Fibroblast of lung (primary cell): Measurements from ENCODE around the gene IGSF9B. TPM values are rescaled to one million over a fixed set of nuclear protein-coding genes. Genes with fewer than 3 reads are reported as not detected.

Experiments
- DNase-seq, 2 donors: peaks; one replicate each; pipeline versions ENCODE4 v3.0.0 to v3.0.0-alpha.2; 2010; ENCODE audit warnings: low read depth in 2 of 2
- H2AFZ ChIP-seq: 2 replicates; pipeline ENCODE4 v1.5.1; 2012; ENCODE audit warnings: low read length, control low read depth, inconsistent platforms
- H3K27ac ChIP-seq: 2 replicates; pipeline ENCODE4 v1.5.1; 2011; ENCODE audit warnings: low read length, control low read depth; ENCODE audit not compliant: insufficient read depth
- H3K27me3 ChIP-seq: 2 replicates; pipeline ENCODE4 v1.5.1; 2011; ENCODE audit warnings: mild to moderate bottlenecking, low read length; ENCODE audit not compliant: control insufficient read depth, insufficient read depth
- H3K36me3 ChIP-seq: 2 replicates; pipeline ENCODE4 v1.5.1; 2011; ENCODE audit warnings: low read length; ENCODE audit not compliant: control insufficient read depth, insufficient read depth
- H3K4me1 ChIP-seq: 2 replicates; pipeline ENCODE4 v1.5.1; 2011; ENCODE audit warnings: low read length; ENCODE audit not compliant: control insufficient read depth, insufficient read depth; ENCODE audit errors: extremely low read depth
- H3K4me2 ChIP-seq: 2 replicates; pipeline ENCODE4 v1.5.1; 2011; ENCODE audit warnings: low read length, control low read depth; ENCODE audit not compliant: insufficient read depth; ENCODE audit errors: extremely low read depth
- H3K4me3 ChIP-seq, 4 experiments: fragments of 200-600 bp in 1 of 4; sonication (generic) in 1 of 4; replicated peaks in 1 of 4; 2 replicates each; pipeline ENCODE4 v1.5.1; 2011 to 2016; ENCODE audit warnings: low read length in 4 of 4, low read depth in 3 of 4, mild to moderate bottlenecking in 3 of 4, control low read depth in 2 of 4, inconsistent platforms in 1 of 4, mixed read lengths in 1 of 4; ENCODE audit not compliant: insufficient read depth in 1 of 4; ENCODE audit errors: control extremely low read depth in 1 of 4
- H3K79me2 ChIP-seq: 2 replicates; pipeline ENCODE4 v1.5.1; 2012; ENCODE audit warnings: mild to moderate bottlenecking, low read length, inconsistent platforms; ENCODE audit not compliant: control insufficient read depth, insufficient read depth
- H3K9ac ChIP-seq: 2 replicates; pipeline ENCODE4 v1.5.1; 2011; ENCODE audit warnings: mild to moderate bottlenecking, low read length, control low read depth; ENCODE audit not compliant: insufficient read depth
- H3K9me3 ChIP-seq: 2 replicates; pipeline ENCODE4 v1.5.1; 2012; ENCODE audit warnings: low read depth, low read length; ENCODE audit not compliant: control insufficient read depth, insufficient read depth
- H4K20me1 ChIP-seq: 2 replicates; pipeline ENCODE4 v1.5.1; 2011; ENCODE audit warnings: low read length; ENCODE audit not compliant: control insufficient read depth, insufficient read depth; ENCODE audit errors: extremely low read depth
- EZH2 ChIP-seq: IDR thresholded peaks from 2 replicates; pipeline ENCODE4 v1.5.1; 2012; ENCODE audit warnings: low read length, control low read depth, mild to moderate bottlenecking; ENCODE audit errors: missing control alignments
- polyA plus RNA-seq, 2 donors: library from polyadenylated mRNA; depleted of rRNA in 1 of 2; stranded (reverse) in 1 of 2; unstranded in 1 of 2; fragments of >200 nt; gene quantifications; 2 replicates each; pipeline ENCODE4 v1.2.1, GENCODE V29; 2011 to 2012; ENCODE audit warnings: missing spikeins in 1 of 2
- total RNA-seq: library from RNA; depleted of rRNA; stranded (reverse); fragments of >200 nt; gene quantifications from 2 replicates; pipeline ENCODE4 v1.2.1, GENCODE V29; 2014
- TF ChIP-seq, protein P1 (sequence below), 2 donors: IDR thresholded peaks in 1 of 2; conservative IDR thresholded peaks in 1 of 2; 1 replicate in 1 of 2; 2 replicates in 1 of 2; pipeline ENCODE4 v1.5.1; 2011 to 2012; ENCODE audit warnings: low read length in 2 of 2, control low read depth in 1 of 2, inconsistent platforms in 1 of 2, low read depth in 1 of 2, mild to moderate bottlenecking in 1 of 2

The IGSF9B gene
- total and polyA plus RNA-seq, 2 donors (not counting 1 experiment from before 2014, with no cell fraction given) = under 0.01 TPM; not detected in 1

DNA sequence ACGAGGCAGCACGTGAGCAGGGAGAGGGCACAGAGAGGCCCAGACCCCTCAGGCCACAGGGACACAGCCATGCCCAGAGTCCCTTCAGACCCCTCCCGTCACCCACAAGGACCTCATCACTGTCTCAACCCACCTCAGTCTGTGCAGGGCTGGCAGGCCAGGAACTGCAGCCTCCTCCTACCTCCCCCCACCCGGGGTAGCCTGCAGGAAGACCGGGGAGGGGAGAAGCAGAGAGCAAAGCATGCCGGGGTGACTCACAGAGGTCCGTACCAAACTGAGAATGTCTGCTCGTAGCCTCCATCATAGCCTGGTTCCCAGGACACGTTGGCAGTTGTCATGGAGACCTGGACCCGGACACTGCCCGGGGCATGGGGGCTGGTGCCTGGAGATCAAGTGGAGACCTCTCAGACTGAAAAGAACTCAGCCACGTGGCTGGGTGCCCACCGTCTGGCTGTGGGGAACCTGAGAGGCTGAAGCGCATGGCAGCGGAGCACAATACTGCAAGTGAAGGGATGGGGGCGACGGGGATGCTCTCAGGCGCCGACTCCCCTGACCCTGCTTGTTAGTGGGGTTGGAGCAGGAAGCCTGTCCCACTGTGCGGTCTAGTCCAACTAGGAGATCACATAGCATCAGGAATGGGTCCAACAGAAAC is 27.2 kb downstream of the IGSF9B start:
- H3K79me2 ChIP-seq = no peaks in the 10 kb centered on the region
- H2AFZ ChIP-seq = no peak overlapping the region
- no peak overlapping the region for H3K4me3 ChIP-seq
- H3K27ac ChIP-seq = no peak overlapping the region
- no peak overlapping the region for H3K9ac ChIP-seq
- TF ChIP-seq, protein P1, sequence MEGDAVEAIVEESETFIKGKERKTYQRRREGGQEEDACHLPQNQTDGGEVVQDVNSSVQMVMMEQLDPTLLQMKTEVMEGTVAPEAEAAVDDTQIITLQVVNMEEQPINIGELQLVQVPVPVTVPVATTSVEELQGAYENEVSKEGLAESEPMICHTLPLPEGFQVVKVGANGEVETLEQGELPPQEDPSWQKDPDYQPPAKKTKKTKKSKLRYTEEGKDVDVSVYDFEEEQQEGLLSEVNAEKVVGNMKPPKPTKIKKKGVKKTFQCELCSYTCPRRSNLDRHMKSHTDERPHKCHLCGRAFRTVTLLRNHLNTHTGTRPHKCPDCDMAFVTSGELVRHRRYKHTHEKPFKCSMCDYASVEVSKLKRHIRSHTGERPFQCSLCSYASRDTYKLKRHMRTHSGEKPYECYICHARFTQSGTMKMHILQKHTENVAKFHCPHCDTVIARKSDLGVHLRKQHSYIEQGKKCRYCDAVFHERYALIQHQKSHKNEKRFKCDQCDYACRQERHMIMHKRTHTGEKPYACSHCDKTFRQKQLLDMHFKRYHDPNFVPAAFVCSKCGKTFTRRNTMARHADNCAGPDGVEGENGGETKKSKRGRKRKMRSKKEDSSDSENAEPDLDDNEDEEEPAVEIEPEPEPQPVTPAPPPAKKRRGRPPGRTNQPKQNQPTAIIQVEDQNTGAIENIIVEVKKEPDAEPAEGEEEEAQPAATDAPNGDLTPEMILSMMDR (conservative IDR thresholded peaks at IDR 0.05 in 1 of 2, IDR thresholded peaks at IDR 0.05 in 1 of 2; ENCODE audit: low read depth in 1 of 2, low read length in 2 of 2) = no peak
- no peak for TF ChIP-seq EZH2
- H4K20me1 ChIP-seq = no peaks in the 10 kb centered on the region
- H3K27me3 ChIP-seq = no peaks in the 10 kb centered on the region
- no peak overlapping the region for H3K4me2 ChIP-seq
- H3K36me3 ChIP-seq = no peaks in the 10 kb centered on the region
- no peaks in the 10 kb centered on the region for H3K9me3 ChIP-seq
- DNase-seq = peak in 1 of 2 donors; percentile 48
- no peaks in the 10 kb centered on the region for H3K4me1 ChIP-seq

DNA sequence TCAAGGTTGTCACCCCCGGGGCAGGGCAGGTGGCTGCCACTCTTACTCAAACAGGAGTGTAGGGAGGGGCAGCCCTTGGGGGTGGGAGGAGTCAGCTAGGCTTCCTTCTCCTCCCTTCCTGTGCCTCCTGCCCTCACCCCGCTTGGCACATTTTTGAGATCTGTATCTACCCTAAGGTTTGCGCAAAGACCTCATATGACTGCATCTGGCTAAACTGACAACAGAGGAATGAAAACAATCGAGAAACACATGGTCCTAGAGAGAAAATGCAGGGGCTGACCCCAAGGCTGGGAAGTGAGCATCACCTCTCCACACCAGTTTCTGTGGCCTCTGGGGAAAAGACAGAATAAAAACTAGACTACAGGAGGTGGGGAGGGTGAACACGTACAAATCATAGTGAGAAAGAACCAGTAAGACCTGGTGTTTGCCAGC is 28.1 kb downstream of the IGSF9B start:
- Histone ChIP-seq H3K4me2 (no peak overlapping the region), H4K20me1 (no peaks in the 10 kb centered on the region), H3K27me3 (no peaks in the 10 kb centered on the region), H3K27ac (no peak overlapping the region), H3K79me2 (no peaks in the 10 kb centered on the region), H3K4me1 (no peaks in the 10 kb centered on the region), H3K9ac (no peak overlapping the region), H3K4me3 (no peak overlapping the region), H3K36me3 (no peaks in the 10 kb centered on the region), H2AFZ (no peak overlapping the region), H3K9me3 (no peaks in the 10 kb centered on the region)
- TF ChIP-seq, protein P1 (conservative IDR thresholded peaks at IDR 0.05 in 1 of 2, IDR thresholded peaks at IDR 0.05 in 1 of 2; ENCODE audit: low read depth in 1 of 2, low read length in 2 of 2) = no peak
- no peak for TF ChIP-seq EZH2
- DNase-seq = peak in 1 of 2 donors; percentile 20

GRCh38 chr11:133927690-133928627 is 28.8 kb downstream of the IGSF9B start:
- Histone ChIP-seq H2AFZ (no peak overlapping the region), H3K36me3 (no peaks in the 10 kb centered on the region), H3K79me2 (no peaks in the 10 kb centered on the region), H3K9ac (no peak overlapping the region), H3K4me1 (no peaks in the 10 kb centered on the region), H3K27me3 (no peaks in the 10 kb centered on the region), H3K27ac (no peak overlapping the region), H3K4me3 (peak overlapping the region in 1 of 4 experiments; percentile 14), H3K4me2 (peak overlapping the region; percentile 48), H3K9me3 (no peaks in the 10 kb centered on the region), H4K20me1 (no peaks in the 10 kb centered on the region)
- TF ChIP-seq, protein P1 (conservative IDR thresholded peaks at IDR 0.05 in 1 of 2, IDR thresholded peaks at IDR 0.05 in 1 of 2; ENCODE audit: low read depth in 1 of 2, low read length in 2 of 2) = peak; percentile 87 to 92
- TF ChIP-seq EZH2 = no peak
- peak; percentile 45 to 57 for DNase-seq
